ENCODE measurements around the gene GPN1.

- TF ChIP-seq EZH2phosphoT487 (IDR thresholded peaks at IDR 0.05; ENCODE audit: insufficient read depth, low read depth), result no peak
- TF ChIP-seq EZH2 (IDR thresholded peaks at IDR 0.05; ENCODE audit: insufficient read depth, poor library complexity, severe bottlenecking), result no peak
Observed at GRCh38 chr2:27582129-27582694, 46.6 kb upstream of the GPN1 start.
